CD8-positive, alpha-beta memory T cell (primary cell): ENCODE measurements around the gene MAP4K2. TPM values are rescaled to one million over a fixed set of nuclear protein-coding genes. Genes with fewer than 3 reads are reported as not detected.

Experiments
- CTCF ChIA-PET: fragments of 350-600 bp; sonication (Branson Sonifier 250); formaldehyde crosslinking; loops from one replicate; lab custom pipeline; 2021; ENCODE audit warnings: antibody characterized with exemption; lab: Charles Lee
- POLR2A ChIA-PET: fragments of 350-600 bp; sonication (Branson Sonifier 250); formaldehyde crosslinking; loops from one replicate; lab custom pipeline; 2021; ENCODE audit warnings: antibody characterized with exemption; lab: Charles Lee
- DNase-seq, 5 donors: peaks; one replicate each; pipeline versions ENCODE4 v3.0.0 to v3.0.0-alpha.2; 2020 to 2022; ENCODE audit warnings: mixed read lengths in 1 of 5
- H3K27ac ChIP-seq: one replicate; pipeline ENCODE4 v1.7.0; 2013; ENCODE audit warnings: low read depth, mild to moderate bottlenecking, low read length, moderate library complexity
- H3K27me3 ChIP-seq: 2 replicates; pipeline ENCODE4 v1.7.0; 2013; ENCODE audit warnings: low read length, mild to moderate bottlenecking; ENCODE audit not compliant: insufficient read depth, poor library complexity, severe bottlenecking
- H3K36me3 ChIP-seq: 2 replicates; pipeline ENCODE4 v1.7.0; 2013; ENCODE audit warnings: mild to moderate bottlenecking, low read length, moderate library complexity; ENCODE audit not compliant: insufficient read depth
- H3K4me1 ChIP-seq: 2 replicates; pipeline ENCODE4 v1.7.0; 2013; ENCODE audit warnings: mild to moderate bottlenecking, low read length, moderate library complexity; ENCODE audit not compliant: insufficient read depth
- H3K4me3 ChIP-seq: 2 replicates; pipeline ENCODE4 v1.7.0; 2013; ENCODE audit warnings: mild to moderate bottlenecking, low read length
- H3K9me3 ChIP-seq: 2 replicates; pipeline ENCODE4 v1.7.0; 2013; ENCODE audit warnings: mild to moderate bottlenecking, low read length
- H3K27ac Mint-ChIP-seq, 8 donors: one replicate each; pipeline ENCODE4 v1.8.0; 2020 to 2021; ENCODE audit warnings: mixed read lengths in 8 of 8, mild to moderate bottlenecking in 6 of 8, inconsistent platforms in 3 of 8, moderate library complexity in 3 of 8
- H3K27me3 Mint-ChIP-seq, 2 donors: one replicate each; pipeline ENCODE4 v1.8.0; 2020 to 2021; ENCODE audit warnings: mixed read lengths in 2 of 2, mild to moderate bottlenecking in 1 of 2, moderate library complexity in 1 of 2
- H3K36me3 Mint-ChIP-seq, 3 donors: one replicate each; pipeline ENCODE4 v1.8.0; 2020 to 2021; ENCODE audit warnings: mixed read lengths in 3 of 3, inconsistent platforms in 1 of 3, mild to moderate bottlenecking in 1 of 3
- H3K4me1 Mint-ChIP-seq, 3 donors: one replicate each; pipeline ENCODE4 v1.8.0; 2020 to 2021; ENCODE audit warnings: mixed read lengths in 3 of 3, inconsistent platforms in 1 of 3, mild to moderate bottlenecking in 1 of 3
- H3K4me3 Mint-ChIP-seq, 7 donors: one replicate each; pipeline ENCODE4 v1.8.0; 2020 to 2021; ENCODE audit warnings: mixed read lengths in 7 of 7, mild to moderate bottlenecking in 6 of 7, moderate library complexity in 4 of 7, inconsistent platforms in 2 of 7
- H3K9me3 Mint-ChIP-seq, 5 donors: one replicate each; pipeline ENCODE4 v1.8.0; 2020 to 2022; ENCODE audit warnings: mixed read lengths in 5 of 5, mild to moderate bottlenecking in 3 of 5, moderate library complexity in 2 of 5, inconsistent platforms in 1 of 5
- polyA plus RNA-seq: library from polyadenylated mRNA; unstranded; fragments of 300-500 nt; fragmentation: Illumina TruSeq; gene quantifications from one replicate; pipeline ENCODE4 v1.2.3, GENCODE V29; 2021
- total RNA-seq, 2 experiments: library from RNA; stranded (reverse); gene quantifications; one replicate each; pipeline ENCODE4 v1.2.3, GENCODE V29; 2021

MAP4K2 gene
- total and polyA plus RNA-seq, 3 experiments from 2014 or later, result 39.0 to 55.3 (median 54.8) TPM

GRCh38 chr11:64793271-64794160 lies 9.5 kb downstream of the MAP4K2 start:
- Mint-ChIP-seq H3K4me3 (no peak overlapping the region), H3K36me3 (peaks cover 0 to 68% (median 8%) of the 10 kb centered on the region in 3 donors), H3K27me3 (peaks cover 0 to 1% of the 10 kb centered on the region in 2 donors), H3K27ac (peak overlapping the region in 6 of 8 donors; percentile 17 to 89 (median 62)), H3K9me3 (no peaks in the 10 kb centered on the region), H3K4me1 (peaks cover 6 to 22% (median 11%) of the 10 kb centered on the region in 3 donors)
- Histone ChIP-seq H3K36me3 (no peaks in the 10 kb centered on the region), H3K27ac (no peak overlapping the region), H3K4me1 (no peaks in the 10 kb centered on the region), H3K4me3 (no peak overlapping the region), H3K9me3 (no peaks in the 10 kb centered on the region), H3K27me3 (no peaks in the 10 kb centered on the region)
- CTCF ChIA-PET, result interaction anchor here (0.9 to 1.8 kb wide), 4 partner anchors 8 to 100 kb away, joined by 3 to 5 read pairs (median 3); partner anchors contain the start of gene SF1
- DNase-seq, result no peak
- POLR2A ChIA-PET, result interaction anchor here (0.5 to 1.1 kb wide), 2 partner anchors 12 to 18 kb away, joined by 3 read pairs; no protein-coding TSS in a partner anchor

- ChIA-PET POLR2A (interaction anchor here (0.9 to 1.1 kb wide), 3 partner anchors 10 to 48 kb away, joined by 3 to 4 read pairs (median 3); no protein-coding TSS in a partner anchor), CTCF (interaction anchor here (1.0 kb wide), 1 partner anchor 50 kb away, joined by 3 read pairs; no protein-coding TSS in a partner anchor)
- Mint-ChIP-seq H3K27me3 (peaks cover 0 to 1% of the 10 kb centered on the region in 2 donors), H3K36me3 (peaks cover 0 to 70% (median 8%) of the 10 kb centered on the region in 3 donors), H3K27ac (peak overlapping the region in 3 of 8 donors; percentile 61 to 64 (median 62)), H3K4me3 (no peak overlapping the region), H3K4me1 (peaks cover 9 to 26% (median 13%) of the 10 kb centered on the region in 3 donors), H3K9me3 (no peaks in the 10 kb centered on the region)
- H3K36me3 ChIP-seq, result no peaks in the 10 kb centered on the region
- no peaks in the 10 kb centered on the region for H3K9me3 ChIP-seq
- no peak for DNase-seq
- H3K4me1 ChIP-seq, result peaks cover 5% of the 10 kb centered on the region
- no peak overlapping the region for H3K27ac ChIP-seq
- H3K27me3 ChIP-seq, result no peaks in the 10 kb centered on the region
- no peak overlapping the region for H3K4me3 ChIP-seq
These were observed 10.5 kb downstream of the MAP4K2 start for GRCh38 chr11:64792482-64792881.

GRCh38 chr11:64791781-64792291 lies 11.2 kb downstream of the MAP4K2 start:
- Mint-ChIP-seq H3K27me3 (peaks cover 0 to 1% of the 10 kb centered on the region in 2 donors), H3K36me3 (peaks cover 0 to 68% (median 8%) of the 10 kb centered on the region in 3 donors), H3K4me3 (no peak overlapping the region), H3K9me3 (no peaks in the 10 kb centered on the region), H3K27ac (no peak overlapping the region), H3K4me1 (peaks cover 11 to 26% (median 14%) of the 10 kb centered on the region in 3 donors)
- H3K27me3 ChIP-seq, result no peaks in the 10 kb centered on the region
- ChIA-PET POLR2A (interaction anchor here (0.9 to 1.1 kb wide), 3 partner anchors 10 to 47 kb away, joined by 3 to 4 read pairs (median 3); no protein-coding TSS in a partner anchor), CTCF (interaction anchor here (1.0 kb wide), 1 partner anchor 50 kb away, joined by 3 read pairs; no protein-coding TSS in a partner anchor)
- H3K9me3 ChIP-seq, result no peaks in the 10 kb centered on the region
- H3K27ac ChIP-seq, result no peak overlapping the region
- H3K4me3 ChIP-seq, result no peak overlapping the region
- no peak for DNase-seq
- H3K4me1 ChIP-seq, result peaks cover 7% of the 10 kb centered on the region
- no peaks in the 10 kb centered on the region for H3K36me3 ChIP-seq

DNA sequence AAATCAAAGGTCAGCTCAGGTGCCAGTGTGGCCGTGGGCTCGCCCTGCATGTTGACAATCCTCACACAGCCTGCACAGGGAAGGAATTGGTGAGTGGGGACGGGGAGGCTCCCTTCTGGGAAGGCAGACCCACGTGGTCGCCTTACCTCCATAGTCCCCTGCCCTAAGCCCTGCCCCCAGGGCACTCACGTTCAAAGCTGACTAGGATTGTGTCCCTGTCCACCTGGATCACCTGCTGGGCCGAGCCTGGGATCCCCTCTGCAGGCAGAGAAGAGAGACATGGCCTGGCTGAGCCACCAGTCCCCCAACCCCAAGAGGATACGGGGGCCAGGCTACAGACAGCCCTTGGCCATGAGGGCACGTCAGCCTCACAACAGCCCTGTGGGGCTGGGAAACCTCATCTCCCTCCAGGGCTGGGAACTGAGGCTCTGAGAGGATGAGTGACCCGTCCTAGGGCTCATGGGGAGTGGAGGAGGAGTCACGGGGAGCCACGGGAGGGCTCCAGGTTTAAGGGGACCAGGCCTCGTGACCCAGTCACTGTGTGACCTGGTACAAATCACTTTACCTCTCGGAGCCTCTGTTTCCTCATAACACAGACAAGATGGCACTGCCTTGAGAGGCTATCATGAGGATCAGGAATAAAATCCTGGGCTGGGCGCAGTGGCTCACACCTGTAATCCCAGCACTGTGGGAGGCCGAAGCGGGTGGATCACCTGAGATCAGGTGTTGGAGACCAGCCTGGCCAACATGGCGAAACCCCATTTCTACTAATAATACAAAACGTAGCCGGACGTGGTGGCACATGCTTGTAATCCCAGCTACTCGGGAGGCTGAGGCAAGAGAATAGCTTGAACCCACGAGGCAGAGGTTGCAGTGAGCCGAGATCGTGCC lies 12.6 kb downstream of the MAP4K2 start:
- Mint-ChIP-seq H3K9me3 (no peaks in the 10 kb centered on the region), H3K36me3 (peaks cover 0 to 56% (median 8%) of the 10 kb centered on the region in 3 donors), H3K4me3 (no peak overlapping the region), H3K4me1 (peaks cover 11 to 18% (median 11%) of the 10 kb centered on the region in 3 donors), H3K27ac (peak overlapping the region in 1 of 8 donors; percentile 14), H3K27me3 (peaks cover 0 to 1% of the 10 kb centered on the region in 2 donors)
- Histone ChIP-seq H3K27me3 (no peaks in the 10 kb centered on the region), H3K4me1 (peaks cover 7% of the 10 kb centered on the region), H3K4me3 (no peak overlapping the region), H3K9me3 (no peaks in the 10 kb centered on the region), H3K27ac (no peak overlapping the region), H3K36me3 (no peaks in the 10 kb centered on the region)
- POLR2A ChIA-PET, result no interaction called here
- no peak for DNase-seq
- CTCF ChIA-PET, result no interaction called here

- Histone ChIP-seq H3K27ac (no peak overlapping the region), H3K27me3 (no peaks in the 10 kb centered on the region), H3K36me3 (no peaks in the 10 kb centered on the region), H3K4me1 (peaks cover 7% of the 10 kb centered on the region), H3K4me3 (no peak overlapping the region), H3K9me3 (no peaks in the 10 kb centered on the region)
- Mint-ChIP-seq H3K36me3 (peaks cover 0 to 53% (median 8%) of the 10 kb centered on the region in 3 donors), H3K4me3 (no peak overlapping the region), H3K4me1 (peaks cover 7 to 14% (median 7%) of the 10 kb centered on the region in 3 donors), H3K27ac (peak overlapping the region in 1 of 8 donors; percentile 14), H3K27me3 (peaks cover 0 to 1% of the 10 kb centered on the region in 2 donors), H3K9me3 (no peaks in the 10 kb centered on the region)
- no peak for DNase-seq
- POLR2A ChIA-PET, result interaction anchor here (1.4 kb wide), 1 partner anchor 11 kb away, joined by 6 read pairs; the partner anchor contains the start of gene SF1
- CTCF ChIA-PET, result interaction anchor here (1.5 kb wide), 1 partner anchor 104 kb away, joined by 3 read pairs; no protein-coding TSS in a partner anchor
These were observed 13.4 kb downstream of the MAP4K2 start for GRCh38 chr11:64789331-64790204.

DNA sequence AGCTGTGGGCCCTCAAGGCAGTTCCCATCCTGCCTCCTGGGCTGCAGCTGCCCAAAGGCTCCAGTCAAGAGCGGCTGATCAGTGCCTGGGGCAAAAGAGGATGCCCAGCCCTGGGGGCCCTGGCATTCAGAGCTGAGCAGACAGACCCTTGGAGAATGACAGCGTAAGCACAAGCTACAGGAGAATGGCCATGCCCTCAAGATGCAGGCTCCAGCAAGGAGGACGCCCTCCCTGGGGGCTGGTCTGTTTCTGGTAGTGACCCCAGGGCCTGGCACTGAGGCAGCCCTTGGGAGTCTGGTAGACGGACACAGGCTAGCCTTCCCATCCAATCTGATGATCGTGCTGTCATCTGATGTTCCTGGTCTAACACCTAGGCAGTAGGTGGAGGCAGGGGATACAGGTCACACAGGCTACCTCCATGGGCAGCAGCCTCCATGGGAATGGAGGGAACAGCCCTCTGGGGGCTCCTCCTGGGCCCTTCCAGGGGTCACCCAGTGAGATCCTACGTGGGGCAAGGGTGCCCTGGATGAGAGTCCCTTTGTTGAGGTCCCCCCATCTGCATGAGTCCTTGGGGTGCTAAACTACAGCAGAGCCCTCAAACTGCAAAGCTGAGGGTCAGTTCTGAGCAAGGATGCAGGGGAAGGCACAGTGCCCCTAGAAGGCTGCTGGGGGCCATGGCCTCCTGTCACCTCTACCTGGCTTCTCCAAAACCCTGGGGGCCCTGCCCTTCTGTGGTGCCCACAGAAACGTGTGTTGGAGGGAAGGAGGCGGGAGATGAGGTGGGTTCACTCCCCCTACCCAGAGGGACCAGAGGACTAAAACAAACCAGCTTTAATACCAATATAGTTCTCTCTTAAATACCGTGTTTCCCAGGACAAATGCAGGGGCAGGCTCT lies 14.4 kb downstream of the MAP4K2 start:
- Histone ChIP-seq H3K36me3 (no peaks in the 10 kb centered on the region), H3K9me3 (no peaks in the 10 kb centered on the region), H3K27me3 (no peaks in the 10 kb centered on the region), H3K4me1 (peaks cover 7% of the 10 kb centered on the region), H3K27ac (no peak overlapping the region), H3K4me3 (no peak overlapping the region)
- ChIA-PET POLR2A (interaction anchor here (1.4 kb wide), 1 partner anchor 10 kb away, joined by 6 read pairs; the partner anchor contains the start of gene SF1), CTCF (interaction anchor here (1.0 to 1.5 kb wide), 4 partner anchors 9 to 105 kb away, joined by 3 to 9 read pairs (median 4); partner anchors contain the start of gene SF1)
- Mint-ChIP-seq H3K27me3 (peaks cover 0 to 1% of the 10 kb centered on the region in 2 donors), H3K27ac (peak overlapping the region in 2 of 8 donors; percentile 39 to 70), H3K4me1 (peaks cover 5 to 6% (median 5%) of the 10 kb centered on the region in 3 donors), H3K9me3 (no peaks in the 10 kb centered on the region), H3K36me3 (peaks cover 0 to 46% (median 8%) of the 10 kb centered on the region in 3 donors), H3K4me3 (no peak overlapping the region)
- no peak for DNase-seq
